Measurements from ENCODE around the gene MCC.

Gene MCC

GRCh38 chr5:113364466-113364865, 123.8 kb downstream of the MCC start:
- DNase-seq (ENCODE audit: low spot score), result no peak

DNA sequence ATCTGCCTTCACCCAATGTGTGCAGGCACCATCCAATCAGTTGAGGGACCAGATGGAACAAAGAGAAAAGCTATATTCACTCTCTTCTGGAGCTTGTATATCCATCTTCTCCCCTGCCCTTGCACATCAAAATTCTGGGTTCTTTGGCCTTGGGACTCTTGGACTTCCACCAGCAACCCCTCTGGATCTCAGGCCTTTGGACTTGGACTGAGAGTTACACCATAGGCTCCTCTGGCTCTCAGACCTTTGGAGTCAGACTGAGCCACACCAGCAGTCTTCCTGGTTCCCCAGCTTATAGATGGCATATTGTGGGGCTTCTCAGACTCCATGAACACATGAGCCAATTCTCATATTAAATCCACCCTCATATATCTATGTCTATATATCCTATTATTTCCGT, 126.6 kb downstream of the MCC start:
- no peak for DNase-seq (ENCODE audit: low spot score)

GRCh38 chr5:113359419-113359818, 128.8 kb downstream of the MCC start:
- DNase-seq (ENCODE audit: low spot score), result no peak

DNA sequence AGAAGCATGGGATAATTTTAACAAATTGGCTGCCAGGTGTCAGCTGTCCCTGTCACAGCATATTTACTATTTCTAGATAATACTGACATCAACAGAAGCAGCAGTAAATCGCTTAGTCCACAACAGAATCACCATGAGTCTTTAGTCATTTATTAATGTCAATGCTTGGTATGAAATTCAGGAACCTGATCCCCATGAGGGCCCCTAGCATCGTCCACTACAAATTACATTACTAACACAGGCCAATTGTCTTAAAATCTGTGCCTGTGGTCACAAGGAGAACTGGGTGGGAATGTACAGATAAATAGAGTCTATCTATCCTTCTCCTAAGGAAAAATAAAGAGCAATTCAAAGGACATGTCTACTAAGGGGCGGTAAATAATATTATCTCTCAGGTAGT, 129.6 kb downstream of the MCC start:
- no peak for DNase-seq (ENCODE audit: low spot score)

DNA sequence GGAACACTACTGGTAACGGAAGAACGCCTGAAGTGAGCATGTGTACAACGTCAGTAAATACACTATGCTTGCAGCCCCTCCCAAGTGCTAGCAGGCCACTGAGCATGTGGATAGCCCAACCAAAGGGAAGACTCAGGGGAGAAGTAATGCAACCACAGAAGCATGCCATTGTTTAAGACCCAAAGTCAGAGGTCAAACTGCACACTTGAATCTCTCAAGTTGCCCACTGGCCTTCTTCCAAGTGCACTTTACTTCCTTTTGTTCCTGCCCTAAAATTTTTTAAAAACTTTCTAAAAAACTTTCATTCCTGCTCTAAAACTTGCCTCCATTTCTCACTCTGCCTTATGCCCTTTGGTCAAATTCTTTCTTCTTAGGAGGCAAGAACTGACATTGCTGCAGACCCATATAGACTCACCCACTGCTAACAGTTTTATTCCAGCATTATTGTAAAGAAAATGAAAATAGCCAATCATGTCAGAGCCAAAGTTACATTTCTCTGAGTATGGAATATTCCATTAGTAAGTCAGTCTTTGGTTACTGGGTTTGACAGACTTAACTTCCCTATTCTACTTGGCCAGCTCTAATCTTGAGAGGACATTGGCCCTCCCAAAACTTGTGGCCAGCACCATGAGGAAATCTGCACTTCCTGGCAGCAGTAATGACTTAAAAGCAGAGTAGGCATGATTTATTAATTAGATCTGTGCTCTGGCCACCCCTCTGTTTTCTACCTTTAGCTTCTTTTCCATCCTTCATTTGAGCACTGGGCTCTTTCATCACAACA, 130.4 kb downstream of the MCC start:
- no peak for DNase-seq (ENCODE audit: low spot score)

DNA sequence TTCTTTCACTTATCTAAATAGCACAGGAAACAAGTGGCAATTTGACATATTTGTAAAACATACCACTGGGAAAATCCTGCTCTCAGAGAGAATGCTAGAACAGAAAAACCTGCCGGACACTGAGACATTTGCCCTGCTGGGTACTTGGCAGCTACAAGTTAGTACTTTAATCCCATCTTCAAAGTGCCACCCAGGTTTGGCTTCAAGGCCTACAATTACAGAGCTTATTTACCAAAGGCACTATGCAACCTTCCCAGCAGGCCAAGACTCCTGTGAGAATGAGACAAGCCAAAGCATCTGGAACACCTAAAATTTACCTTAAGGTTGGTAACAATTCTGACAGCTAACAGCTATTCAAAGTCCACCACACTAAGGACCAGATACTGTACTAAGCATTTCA, 131.8 kb downstream of the MCC start:
- DNase-seq (ENCODE audit: low spot score), result no peak

- no peak for DNase-seq (ENCODE audit: low spot score)
These were observed 134.2 kb downstream of the MCC start for GRCh38 chr5:113354055-113354454.

DNA sequence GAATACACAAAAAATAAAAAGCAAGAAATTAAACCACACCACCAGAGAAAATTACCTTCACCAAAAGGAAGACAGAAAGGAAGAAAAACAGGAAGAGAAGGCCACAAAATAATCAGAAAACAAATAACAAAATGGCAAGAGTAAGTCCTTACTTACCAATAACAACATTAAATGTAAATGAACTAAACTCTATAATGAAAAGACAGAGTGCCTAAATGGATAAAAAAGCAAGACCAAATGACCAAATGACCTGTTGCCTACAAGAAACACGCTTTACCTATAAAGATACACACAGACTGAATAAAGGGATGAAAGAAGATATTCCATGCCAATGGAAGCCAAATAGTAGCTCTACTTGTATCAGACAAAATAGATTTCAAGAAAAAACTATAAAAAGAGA, 140.7 kb downstream of the MCC start:
- DNase-seq (ENCODE audit: low spot score), result no peak

- no peak for DNase-seq (ENCODE audit: low spot score)
These were observed 143.0 kb downstream of the MCC start for GRCh38 chr5:113344973-113345940.

DNA sequence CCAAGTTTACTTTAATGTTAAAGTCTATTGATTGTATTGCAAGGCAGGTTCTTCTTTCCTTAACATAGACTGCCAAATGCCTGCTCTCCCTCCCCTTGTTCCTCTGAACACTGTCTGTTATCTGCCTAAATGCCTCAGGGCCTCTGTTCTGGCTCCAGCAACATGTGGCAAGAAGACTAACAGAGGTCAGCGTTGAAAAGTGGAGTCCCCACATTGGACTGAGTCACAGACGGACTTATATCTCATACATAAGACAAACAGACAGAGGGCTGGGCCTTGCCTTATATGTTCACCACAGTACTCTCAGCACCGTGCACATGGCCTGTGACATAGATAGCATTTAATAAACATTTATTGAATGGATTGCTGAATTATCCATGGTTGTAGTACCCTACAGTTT, 144.9 kb downstream of the MCC start:
- DNase-seq (ENCODE audit: low spot score), result no peak

DNA sequence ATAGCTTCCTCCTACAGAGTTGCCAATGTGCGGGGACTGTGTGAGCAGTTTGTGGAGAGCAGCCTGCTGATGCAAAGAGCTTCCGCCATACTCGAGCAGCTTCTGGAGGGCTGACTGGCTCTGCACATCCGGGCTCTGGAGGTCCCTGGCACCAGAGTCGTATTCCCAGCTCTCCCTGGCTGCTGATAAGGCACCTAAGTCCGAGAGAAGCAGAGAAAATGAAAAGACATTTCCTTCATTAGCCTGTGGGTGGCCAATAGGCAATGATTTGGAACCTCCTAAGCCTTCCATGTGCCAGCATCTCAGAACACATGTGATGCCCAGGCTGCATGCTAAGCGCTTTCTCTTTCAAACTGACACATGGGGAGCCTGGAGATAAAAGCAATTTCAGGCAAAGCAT, 147.7 kb downstream of the MCC start:
- DNase-seq (ENCODE audit: low spot score), result no peak

DNA sequence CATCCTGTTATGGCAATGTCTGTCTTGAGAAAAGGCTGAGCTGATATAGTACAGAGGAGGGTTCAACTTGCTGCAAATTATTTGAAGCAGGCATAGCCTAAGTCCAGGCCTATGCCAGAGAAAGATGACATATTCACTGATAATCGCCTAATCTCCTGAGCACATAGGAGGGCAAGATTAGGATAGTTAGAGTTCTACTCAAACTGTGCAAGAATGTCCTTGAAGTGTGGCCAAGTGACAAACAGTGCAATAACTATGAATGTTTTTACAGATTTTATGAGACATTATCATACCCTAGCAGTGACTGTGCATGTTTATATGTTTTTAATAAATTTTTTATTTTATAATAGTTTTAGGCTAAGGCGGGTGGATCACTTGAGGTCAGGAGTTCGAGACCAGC, 149.6 kb downstream of the MCC start:
- DNase-seq (ENCODE audit: low spot score), result no peak

- DNase-seq (ENCODE audit: low spot score), result no peak
These were observed 150.5 kb downstream of the MCC start for GRCh38 chr5:113337515-113338415.

DNA sequence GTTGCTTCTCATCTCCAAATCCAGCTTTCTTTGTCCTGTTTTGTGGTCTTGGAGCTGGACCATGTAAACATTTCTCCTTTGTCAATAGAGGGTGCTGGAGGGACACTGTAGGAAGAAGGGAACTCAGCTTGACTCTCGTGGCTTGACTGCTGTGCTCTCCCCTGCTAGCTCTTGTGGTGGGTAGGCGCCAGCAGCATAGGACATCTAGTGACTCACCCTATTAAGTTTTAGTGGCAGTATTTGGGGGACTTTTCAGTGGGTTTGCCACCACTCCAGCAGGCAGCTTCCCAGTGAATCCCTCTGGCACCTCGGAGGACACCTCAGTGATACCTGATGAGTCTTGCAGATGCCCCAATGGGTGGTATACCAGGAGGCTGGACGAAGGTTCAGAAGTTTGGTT, 151.3 kb downstream of the MCC start:
- DNase-seq (ENCODE audit: low spot score), result no peak

GRCh38 chr5:113333411-113333810, 154.8 kb downstream of the MCC start:
- DNase-seq (ENCODE audit: low spot score), result no peak

DNA sequence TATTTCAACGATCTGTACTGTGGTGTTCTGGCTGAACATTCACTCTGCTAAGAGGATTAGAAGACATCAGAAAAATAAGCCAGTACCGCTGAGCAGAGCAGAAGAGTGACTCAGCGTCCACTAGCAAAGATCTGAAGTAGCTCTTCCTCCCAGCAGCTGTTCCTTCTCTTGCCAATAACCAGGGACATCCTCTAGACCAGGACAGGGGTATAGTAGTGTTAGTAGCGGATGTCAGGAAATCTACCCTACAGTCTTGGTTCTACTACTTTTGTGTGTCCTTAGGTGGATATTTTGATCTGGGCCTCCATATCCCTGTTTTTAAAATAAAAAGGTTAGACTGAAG, 157.1 kb downstream of the MCC start:
- DNase-seq (ENCODE audit: low spot score), result no peak

GRCh38 chr5:113330533-113331208, 157.6 kb downstream of the MCC start:
- DNase-seq (ENCODE audit: low spot score), result peak; percentile 18

DNA sequence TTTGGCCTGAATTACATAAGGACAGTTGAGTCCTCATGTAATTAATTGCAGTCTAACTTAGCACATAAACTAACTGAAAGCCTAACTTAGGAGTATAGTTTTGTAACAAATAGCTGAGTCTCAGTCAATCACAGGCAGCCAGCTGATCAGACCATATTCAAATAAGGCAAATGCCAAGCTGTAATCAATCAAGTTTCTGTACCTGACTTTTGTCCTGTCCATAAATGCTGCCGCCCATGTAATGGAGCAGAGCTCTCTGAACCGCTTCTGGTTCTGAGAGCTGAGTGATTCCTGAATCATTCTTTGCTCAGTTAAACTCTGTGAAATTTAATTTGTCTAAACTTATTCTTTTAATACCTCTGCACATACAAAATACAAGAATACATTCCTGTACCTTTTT, 158.3 kb downstream of the MCC start:
- DNase-seq (ENCODE audit: low spot score), result no peak

DNA sequence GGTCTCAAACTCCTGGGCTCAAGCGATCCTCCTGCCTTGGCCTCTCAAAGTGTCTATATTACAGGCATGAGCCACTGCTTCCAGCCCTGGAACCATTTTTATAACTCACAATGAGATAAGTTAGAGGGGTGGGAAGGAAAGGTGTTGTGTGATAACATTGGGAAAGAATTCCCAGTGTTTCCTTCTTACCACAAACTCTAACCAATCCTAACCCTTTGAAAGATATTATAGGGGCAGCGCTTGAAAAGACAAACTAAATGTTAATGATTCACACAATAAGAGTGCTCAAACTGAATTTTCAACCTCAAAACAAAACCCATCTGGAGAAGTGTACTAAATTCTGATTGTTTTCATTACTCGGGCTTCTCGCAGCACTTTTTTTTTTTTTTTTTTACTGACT, 163.2 kb downstream of the MCC start:
- no peak for DNase-seq (ENCODE audit: low spot score)

- no peak for DNase-seq (ENCODE audit: low spot score)
These were observed 167.0 kb downstream of the MCC start for GRCh38 chr5:113321276-113321675.

GRCh38 chr5:113320273-113320780, 167.9 kb downstream of the MCC start:
- DNase-seq (ENCODE audit: low spot score), result no peak
